Upper lobe of right lung (tissue), 1 donor: ENCODE data around the gene GNPTAB. TPM values are rescaled to one million over a fixed set of nuclear protein-coding genes. Genes with fewer than 3 reads are reported as not detected.
A peak's percentile ranks its signal among the peaks of the same experiment; 100 is the strongest.

Source experiments
- ATAC-seq: fragments of 200-7000 bp; cut with Tn5 transposase; one replicate; pipeline ENCODE4 v1.9.1; 2020; ENCODE audit warnings: mild to moderate bottlenecking, moderate library complexity
- DNase-seq: peaks from one replicate; pipeline ENCODE4 v3.0.0-alpha.2; 2020
- H3K27ac ChIP-seq: fragments of 200-600 bp; one replicate; pipeline ENCODE4 v1.8.0; 2022
- H3K27me3 ChIP-seq: fragments of 200-600 bp; one replicate; pipeline ENCODE4 v1.8.0; 2022; ENCODE audit warnings: mild to moderate bottlenecking
- H3K36me3 ChIP-seq: fragments of 200-600 bp; one replicate; pipeline ENCODE4 v1.8.0; 2022
- H3K4me1 ChIP-seq: fragments of 200-600 bp; one replicate; pipeline ENCODE4 v1.8.0; 2022
- H3K4me3 ChIP-seq: fragments of 200-600 bp; one replicate; pipeline ENCODE4 v1.8.0; 2022; ENCODE audit warnings: mild to moderate bottlenecking
- H3K9me3 ChIP-seq: fragments of 200-600 bp; one replicate; pipeline ENCODE4 v1.8.0; 2022
- intact Hi-C: fragments of 100-400 bp; cut with DNase I; formaldehyde crosslinking; loops from one replicate; pipeline ENCODE4 v1.11.0; 2022
- total RNA-seq: library from RNA; stranded (reverse); fragmentation: NEBNext Ultra II Directional; extraction: Animal tissue kit (Norgen Biotek cat#: 25700); gene quantifications from one replicate; pipeline ENCODE4 v1.2.1, GENCODE V29; 2021
- TF ChIP-seq, protein P1 (sequence below): fragments of 200-600 bp; IDR thresholded peaks from one replicate; pipeline ENCODE4 v1.8.0; 2022; ENCODE audit warnings: antibody characterized with exemption
- donor health status: DM: no; HTN: yes; CAD: no; lungs with severe emphysema.

GNPTAB gene
- total RNA-seq, 1 donor from 2014 or later: 65.9 TPM

DNA sequence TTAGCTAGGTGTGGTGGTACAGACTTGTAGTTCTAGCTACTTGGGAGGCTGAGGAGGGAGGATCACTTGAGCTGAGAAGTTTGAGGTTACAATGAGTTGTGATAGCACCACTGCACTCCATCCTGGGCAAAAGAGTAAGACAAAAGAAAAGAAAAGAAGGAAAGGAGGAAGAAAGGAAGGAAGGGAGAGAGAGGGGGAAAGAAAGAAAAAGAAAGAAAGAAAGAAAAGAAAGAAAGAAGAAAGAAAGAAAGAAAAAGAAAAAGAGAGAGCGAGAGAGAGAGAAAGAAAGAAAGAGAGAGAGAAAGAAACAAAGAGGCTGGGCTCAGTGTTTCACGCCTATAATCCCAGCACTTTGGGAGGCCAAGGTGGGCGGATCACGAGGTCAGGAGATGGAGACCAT is 10.3 kb upstream of the GNPTAB start:
- H3K36me3 ChIP-seq: no peaks in the 10 kb centered on the region
- TF ChIP-seq, protein P1, sequence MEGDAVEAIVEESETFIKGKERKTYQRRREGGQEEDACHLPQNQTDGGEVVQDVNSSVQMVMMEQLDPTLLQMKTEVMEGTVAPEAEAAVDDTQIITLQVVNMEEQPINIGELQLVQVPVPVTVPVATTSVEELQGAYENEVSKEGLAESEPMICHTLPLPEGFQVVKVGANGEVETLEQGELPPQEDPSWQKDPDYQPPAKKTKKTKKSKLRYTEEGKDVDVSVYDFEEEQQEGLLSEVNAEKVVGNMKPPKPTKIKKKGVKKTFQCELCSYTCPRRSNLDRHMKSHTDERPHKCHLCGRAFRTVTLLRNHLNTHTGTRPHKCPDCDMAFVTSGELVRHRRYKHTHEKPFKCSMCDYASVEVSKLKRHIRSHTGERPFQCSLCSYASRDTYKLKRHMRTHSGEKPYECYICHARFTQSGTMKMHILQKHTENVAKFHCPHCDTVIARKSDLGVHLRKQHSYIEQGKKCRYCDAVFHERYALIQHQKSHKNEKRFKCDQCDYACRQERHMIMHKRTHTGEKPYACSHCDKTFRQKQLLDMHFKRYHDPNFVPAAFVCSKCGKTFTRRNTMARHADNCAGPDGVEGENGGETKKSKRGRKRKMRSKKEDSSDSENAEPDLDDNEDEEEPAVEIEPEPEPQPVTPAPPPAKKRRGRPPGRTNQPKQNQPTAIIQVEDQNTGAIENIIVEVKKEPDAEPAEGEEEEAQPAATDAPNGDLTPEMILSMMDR: no peak
- no peaks in the 10 kb centered on the region for H3K27me3 ChIP-seq
- no peak overlapping the region for H3K4me3 ChIP-seq
- no peak overlapping the region for H3K27ac ChIP-seq
- no peak for DNase-seq
- no peaks in the 10 kb centered on the region for H3K9me3 ChIP-seq
- intact Hi-C loops: no loop called here
- no peaks in the 10 kb centered on the region for H3K4me1 ChIP-seq
- ATAC-seq: no peak

DNA sequence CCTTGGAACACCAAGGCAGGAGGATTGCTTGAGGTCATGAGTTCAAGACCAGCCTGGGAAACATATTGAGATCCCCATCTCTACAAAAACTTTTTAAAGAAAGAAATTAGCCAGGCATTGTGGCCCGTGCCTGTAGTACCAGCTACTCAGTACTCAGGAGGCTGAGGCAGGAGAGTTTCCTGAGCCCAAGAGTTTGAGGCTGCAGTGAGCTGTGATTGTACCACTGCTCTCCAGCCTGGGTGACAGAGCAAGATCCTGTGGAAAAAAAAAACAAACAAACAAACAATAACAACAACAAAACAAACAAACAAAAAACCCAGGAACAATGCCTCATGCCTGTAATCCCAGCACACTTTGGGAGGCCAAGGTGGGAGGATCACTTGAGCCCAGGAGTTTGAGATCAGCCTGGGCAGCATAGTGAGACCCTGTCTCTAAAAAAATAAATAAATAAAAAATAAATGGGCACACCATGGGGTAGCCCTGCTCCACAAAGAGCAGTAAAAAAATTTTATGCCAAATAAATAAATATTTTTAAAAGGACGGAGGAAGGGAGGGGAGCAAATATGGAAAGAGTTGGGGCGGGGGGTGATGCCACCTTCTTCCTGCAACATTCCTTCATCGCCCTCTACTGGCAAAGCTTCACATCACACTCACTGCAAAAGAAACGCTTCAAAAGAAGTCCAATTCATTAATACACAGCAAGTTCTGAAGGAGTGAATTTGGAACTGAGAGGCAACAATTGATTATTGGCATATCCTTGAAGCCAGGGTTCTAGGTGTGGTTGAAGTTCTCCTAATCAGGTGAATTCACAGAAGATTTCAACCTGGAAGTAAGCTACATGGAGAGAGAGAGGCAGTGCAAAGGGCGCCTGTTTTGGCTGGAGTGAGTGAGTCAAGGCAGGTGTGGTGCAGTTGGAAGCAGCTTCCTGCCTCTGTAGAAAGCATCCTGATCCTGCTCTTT is 8.8 kb upstream of the GNPTAB start:
- Histone ChIP-seq H3K4me1 (no peaks in the 10 kb centered on the region), H3K4me3 (no peak overlapping the region), H3K9me3 (no peaks in the 10 kb centered on the region), H3K27me3 (no peaks in the 10 kb centered on the region), H3K27ac (no peak overlapping the region), H3K36me3 (no peaks in the 10 kb centered on the region)
- ATAC-seq (peak; percentile 91), DNase-seq (no peak)
- TF ChIP-seq, protein P1: peak; percentile 95
- intact Hi-C loops: loop anchor here (10.0 kb wide), 1 partner anchor 65 kb away; no protein-coding TSS in a partner anchor

DNA sequence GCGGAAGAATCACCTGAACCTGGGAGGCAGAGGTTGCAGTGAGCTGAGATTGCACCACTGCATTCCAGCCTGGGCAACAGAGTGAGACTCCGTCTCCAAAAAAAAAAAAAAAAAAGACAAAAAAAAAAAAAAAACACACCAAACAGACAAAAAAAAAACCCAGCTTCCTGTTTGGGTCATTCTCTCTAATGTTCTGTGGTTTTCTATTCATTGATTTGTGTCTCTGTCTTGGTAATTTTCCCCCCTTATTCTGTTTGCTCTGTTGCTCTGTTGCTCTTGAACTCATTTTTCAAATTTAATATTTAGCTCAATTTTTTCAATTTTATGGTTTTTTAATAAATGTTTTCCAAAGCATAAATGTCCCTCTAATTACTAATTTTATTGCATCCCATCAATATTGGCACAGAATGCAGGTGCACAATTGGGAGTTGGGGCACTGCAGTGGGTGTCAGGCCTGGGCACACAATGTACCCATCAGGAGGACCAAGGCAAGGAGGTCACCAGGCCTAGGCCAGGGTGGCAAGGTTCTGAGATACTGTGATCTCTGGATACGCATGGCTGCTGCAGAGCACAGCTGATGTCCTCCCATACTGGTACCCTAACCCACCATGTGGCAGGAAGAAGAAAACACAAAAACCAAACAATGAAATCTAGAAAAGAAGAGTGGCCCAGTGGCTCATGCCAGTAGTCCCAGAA is 8.0 kb upstream of the GNPTAB start:
- TF ChIP-seq, protein P1: no peak
- intact Hi-C loops: loop anchor here (10.0 kb wide), 1 partner anchor 64 kb away; no protein-coding TSS in a partner anchor

DNA sequence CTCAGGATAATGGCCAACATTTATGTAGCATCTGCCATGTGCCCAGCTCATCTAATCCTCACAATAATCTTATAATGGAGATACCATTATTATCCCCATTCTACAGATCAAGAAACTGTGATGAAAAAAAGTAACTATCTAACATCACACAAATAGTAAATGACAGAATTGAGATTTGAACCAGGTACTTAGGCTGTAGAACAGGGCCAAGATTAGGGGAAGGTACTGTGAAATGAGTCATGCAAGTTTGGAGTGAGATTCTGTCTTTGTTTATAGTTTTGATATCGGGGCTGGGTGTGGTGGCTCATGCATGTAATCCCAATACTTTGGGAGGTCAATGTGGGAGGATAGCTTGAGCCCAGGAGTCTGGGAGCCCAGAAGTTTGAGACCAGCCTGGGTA is 1.3 kb upstream of the GNPTAB start:
- ATAC-seq: no peak
- no peak overlapping the region for H3K4me3 ChIP-seq
- H3K36me3 ChIP-seq: no peaks in the 10 kb centered on the region
- no peak overlapping the region for H3K27ac ChIP-seq
- DNase-seq: no peak
- TF ChIP-seq, protein P1: no peak
- intact Hi-C loops: loop anchor here (10.0 kb wide), 1 partner anchor 57 kb away; no protein-coding TSS in a partner anchor
- H3K4me1 ChIP-seq: peaks cover 31% of the 10 kb centered on the region
- no peaks in the 10 kb centered on the region for H3K27me3 ChIP-seq
- H3K9me3 ChIP-seq: no peaks in the 10 kb centered on the region

More for the DNA sequence above, 8.0 kb upstream of the GNPTAB start:
- no peak overlapping the region for H3K27ac ChIP-seq
- DNase-seq: no peak
- H3K9me3 ChIP-seq: no peaks in the 10 kb centered on the region
- H3K27me3 ChIP-seq: no peaks in the 10 kb centered on the region
- no peak for ATAC-seq
- no peak overlapping the region for H3K4me3 ChIP-seq
- no peaks in the 10 kb centered on the region for H3K4me1 ChIP-seq
- H3K36me3 ChIP-seq: no peaks in the 10 kb centered on the region

DNA sequence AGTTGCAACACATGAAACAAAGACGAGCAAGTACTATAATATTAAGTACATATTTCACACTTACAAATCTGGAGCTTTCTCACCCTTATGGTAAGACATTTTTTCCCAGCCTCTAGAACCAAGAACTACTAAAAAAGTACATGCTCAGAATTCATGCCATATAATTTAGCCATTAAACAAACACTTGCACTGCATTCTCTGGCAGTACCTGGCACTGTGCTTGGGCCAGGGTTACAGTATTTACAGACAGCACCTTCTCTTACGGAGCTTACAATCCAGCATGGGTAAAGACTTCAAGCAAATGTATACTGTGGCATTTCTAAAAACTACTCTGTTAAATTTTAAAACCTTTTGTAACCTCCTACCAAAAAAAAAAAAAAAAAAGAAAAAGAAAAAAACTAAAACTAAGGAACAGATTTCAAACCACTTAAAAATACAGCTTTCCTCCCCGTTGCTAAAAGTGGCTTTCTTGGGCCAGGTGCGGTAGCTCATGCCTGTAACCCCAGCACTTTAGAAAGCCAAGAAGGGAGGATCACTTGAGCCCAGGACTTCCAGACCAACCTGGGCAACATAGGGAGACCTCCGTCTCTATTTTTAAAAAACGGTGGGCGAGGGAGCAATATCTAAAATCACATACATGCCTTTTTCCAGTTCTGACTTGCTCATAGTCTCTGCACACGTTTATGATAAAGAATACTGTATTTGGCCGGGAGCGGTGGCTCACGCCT is 956 bp downstream of the GNPTAB start:
- intact Hi-C loops: loop anchor here (10.0 kb wide), 1 partner anchor 55 kb away; no protein-coding TSS in a partner anchor
- no peaks in the 10 kb centered on the region for H3K27me3 ChIP-seq
- TF ChIP-seq, protein P1: no peak
- ATAC-seq: peak; percentile 9
- no peaks in the 10 kb centered on the region for H3K9me3 ChIP-seq
- H3K4me3 ChIP-seq: peak overlapping the region; percentile 83
- H3K36me3 ChIP-seq: no peaks in the 10 kb centered on the region
- peak overlapping the region; percentile 83 for H3K27ac ChIP-seq
- no peak for DNase-seq
- peaks cover 38% of the 10 kb centered on the region for H3K4me1 ChIP-seq
